ENCODE results near the gene C4B.
"Not testable (repeated sequence)": the region's sequence is repeated elsewhere in the genome, so short reads cannot be mapped to it uniquely, and the experiment has no call there.

C4B gene

GRCh38 chr6:32053314-32053713 is 38.7 kb downstream of the C4B start:
- not testable (repeated sequence) for DNase-seq (ENCODE audit: low spot score)

- DNase-seq (ENCODE audit: low spot score) = not testable (repeated sequence)
Observed at GRCh38 chr6:32055756-32056155, 41.2 kb downstream of the C4B start.

DNA sequence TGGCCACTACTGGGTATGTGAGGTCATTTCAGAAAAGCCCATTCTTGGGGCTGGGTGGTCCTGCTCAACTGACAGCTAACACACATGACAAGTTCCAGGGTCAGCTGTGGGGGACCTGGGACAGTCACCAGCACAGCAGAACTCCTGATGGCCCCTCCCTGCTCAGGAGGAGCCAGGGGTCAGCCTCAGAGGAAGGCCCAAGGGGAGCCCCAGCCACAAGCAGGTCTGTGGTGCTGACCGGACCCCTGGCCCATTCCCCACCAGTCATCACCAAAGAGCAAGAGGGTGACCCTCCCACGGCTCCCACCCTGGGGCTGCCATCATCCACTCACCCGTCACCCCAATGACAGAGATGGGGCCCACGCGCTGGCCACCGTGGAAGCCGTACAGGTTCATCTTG is 41.7 kb downstream of the C4B start:
- no peak for DNase-seq (ENCODE audit: low spot score)

DNA sequence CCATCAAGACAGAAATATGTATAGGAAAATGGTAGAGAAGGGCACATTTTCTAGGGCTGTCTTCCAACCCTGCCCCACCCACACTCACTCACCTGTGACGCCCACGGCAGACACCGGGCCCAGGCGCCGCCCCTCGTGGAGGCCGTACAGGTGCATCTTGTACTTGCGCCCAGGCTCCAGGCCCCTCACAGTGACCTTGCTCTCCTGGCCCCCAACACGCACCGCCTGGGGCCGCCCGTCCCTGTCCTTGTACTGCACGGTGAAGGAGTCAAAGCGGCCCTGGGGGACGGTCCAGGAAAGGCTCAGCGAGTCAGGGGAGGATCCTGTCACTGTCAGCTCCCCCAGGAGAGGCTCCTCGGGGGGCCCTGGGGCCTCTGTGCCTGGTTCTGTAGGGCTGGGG is 43.4 kb downstream of the C4B start:
- no peak for DNase-seq (ENCODE audit: low spot score)

DNA sequence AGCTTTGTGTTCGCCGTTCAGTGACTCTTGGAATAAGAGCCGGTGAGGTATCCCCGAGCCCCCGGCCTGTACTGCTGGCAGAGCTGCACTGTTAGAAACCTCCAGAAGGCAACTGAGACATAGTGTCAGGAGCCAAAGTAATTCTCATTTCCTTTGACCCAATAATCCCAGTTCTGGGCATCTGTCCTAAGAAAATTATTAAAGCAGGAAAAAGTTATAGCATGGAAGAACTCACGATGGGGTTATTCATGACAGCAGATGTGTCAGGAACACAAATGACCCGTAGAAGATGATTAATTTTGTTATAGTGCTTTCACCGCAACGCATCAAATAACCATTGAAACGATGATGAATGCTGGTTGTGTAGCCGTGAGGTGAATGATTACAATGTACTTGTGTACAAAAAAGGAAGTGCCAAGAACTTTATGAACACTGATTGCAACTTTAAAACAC is 43.9 kb downstream of the C4B start:
- DNase-seq (ENCODE audit: low spot score) = no peak

DNA sequence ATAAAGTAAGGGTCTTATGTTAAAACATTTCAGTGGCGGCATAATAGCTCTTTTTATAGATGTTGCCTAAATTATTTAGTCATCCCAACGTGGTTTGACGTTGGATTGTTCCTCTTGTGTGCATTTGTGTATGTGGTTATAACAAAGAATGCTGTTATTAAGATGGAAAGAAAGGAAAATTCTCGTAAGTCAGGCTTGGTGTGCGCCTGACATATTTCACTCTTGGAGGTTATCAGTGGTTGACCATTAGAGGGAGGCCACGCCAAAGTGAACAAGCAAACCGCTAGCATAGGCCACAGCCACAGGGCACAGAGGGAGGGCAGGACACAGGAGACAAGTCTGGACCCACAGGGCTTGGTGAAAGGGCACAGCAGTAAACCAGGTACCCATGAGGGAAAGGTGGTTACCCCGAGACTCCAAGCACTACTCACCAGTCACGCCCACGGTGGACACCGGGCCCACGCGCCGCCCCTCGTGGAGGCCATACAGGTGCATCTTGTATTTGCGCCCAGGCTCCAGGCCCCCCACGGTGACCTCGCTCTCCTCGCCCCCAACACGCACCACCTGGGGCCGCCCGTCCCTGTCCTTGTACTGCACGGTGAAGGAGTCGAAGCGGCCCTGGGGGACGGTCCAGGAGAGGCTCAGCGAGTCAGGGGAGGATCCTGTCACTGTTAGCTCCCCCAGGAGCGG is 46.5 kb downstream of the C4B start:
- no peak for DNase-seq (ENCODE audit: low spot score)

DNA sequence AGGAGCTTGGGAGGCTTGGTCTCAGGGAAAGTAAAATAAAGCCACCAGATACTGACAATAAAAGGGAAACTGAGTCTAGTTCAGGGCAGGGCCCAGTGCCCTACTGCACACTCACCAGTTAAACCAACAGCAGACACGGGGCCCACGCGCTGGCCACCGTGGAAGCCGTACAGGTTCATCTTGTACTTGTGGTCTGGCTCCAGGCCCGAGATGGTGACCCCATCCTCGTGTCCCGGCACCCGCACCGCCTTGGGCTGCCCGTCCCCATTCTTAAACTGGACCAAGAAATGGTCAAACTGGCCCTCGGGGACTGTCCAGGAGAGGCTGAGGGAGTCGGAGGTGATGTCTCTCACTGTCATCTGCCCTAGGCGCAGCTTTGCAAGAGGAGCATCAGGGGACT is 50.1 kb downstream of the C4B start:
- no peak for DNase-seq (ENCODE audit: low spot score)

- not testable (repeated sequence) for DNase-seq (ENCODE audit: low spot score)
Observed at GRCh38 chr6:32067521-32067920, 52.9 kb downstream of the C4B start.

DNA sequence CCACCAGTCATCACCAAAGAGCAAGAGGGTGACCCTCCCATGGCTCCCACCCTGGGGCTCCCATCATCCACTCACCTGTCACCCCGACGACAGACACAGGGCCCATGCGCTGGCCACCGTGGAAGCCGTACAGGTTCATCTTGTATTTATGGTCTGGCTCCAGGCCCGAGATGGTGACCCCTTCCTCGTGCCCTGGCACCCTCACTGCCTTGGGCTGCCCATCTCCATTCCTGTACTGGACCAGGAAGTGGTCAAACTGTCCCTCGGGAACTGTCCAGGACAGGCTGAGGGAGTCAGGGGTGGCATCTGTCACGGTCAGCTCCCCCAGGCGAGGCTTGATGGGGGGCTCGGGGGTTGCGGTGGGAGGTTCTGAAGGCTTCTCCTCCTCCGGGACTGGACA is 53.7 kb downstream of the C4B start:
- not testable (repeated sequence) for DNase-seq (ENCODE audit: low spot score)

- DNase-seq (ENCODE audit: low spot score) = no peak
Observed at GRCh38 chr6:32068867-32069266, 54.3 kb downstream of the C4B start.

- no peak for DNase-seq (ENCODE audit: low spot score)
Observed at GRCh38 chr6:32069460-32069859, 54.9 kb downstream of the C4B start.

DNA sequence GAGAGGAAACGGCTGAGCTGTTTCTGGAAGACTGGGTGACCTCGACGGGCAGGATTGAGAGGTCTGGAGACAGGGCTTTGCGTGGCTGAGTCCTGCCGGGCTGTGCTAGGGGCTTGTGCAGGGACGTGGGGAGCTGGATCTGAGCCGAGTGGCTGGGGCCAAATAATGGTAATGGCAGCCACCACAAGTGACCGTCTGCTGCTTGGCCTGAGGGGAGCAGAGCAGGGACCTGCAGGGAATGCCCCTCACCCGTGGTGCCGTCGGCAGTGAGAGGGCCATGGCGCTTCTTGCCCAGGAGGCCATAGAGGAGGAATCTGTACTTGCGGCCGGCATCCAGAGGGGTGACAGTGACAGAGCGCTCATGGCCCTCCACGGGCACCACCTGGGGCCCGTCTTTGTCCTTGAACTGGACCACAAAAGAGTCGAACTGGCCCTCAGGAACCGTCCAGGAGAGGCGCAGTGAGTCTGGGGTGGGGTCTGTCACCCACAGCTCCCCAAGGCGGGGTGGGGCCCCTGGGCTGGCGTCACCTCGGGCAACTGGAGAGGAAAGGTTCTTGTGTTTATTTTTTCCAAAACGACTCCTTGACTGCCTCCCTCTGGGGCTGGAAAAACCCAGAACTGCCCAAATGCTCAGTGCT is 55.4 kb downstream of the C4B start:
- no peak for DNase-seq (ENCODE audit: low spot score)

- DNase-seq (ENCODE audit: low spot score) = no peak
Observed at GRCh38 chr6:32070814-32071543, 56.4 kb downstream of the C4B start.

- no peak for DNase-seq (ENCODE audit: low spot score)
Observed at GRCh38 chr6:32073101-32073500, 58.5 kb downstream of the C4B start.

DNA sequence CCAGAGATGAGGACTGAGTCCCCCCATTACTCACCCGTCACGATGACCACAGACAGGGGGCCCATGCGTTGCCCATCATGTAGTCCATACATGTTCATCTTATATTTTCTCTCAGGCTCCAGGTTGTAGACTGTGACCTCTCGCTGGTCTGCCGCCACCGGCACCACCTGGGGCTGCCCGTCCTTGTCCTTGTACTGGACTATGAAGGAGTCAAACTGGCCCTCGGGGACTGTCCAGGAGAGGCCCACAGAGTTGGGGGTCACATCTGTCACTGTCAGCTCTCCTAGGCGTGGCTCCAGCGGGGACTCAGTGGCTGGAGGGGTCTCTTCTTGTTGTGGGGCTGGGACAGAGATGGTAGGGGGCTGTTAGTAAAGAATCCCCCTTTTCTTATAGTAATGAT is 59.0 kb downstream of the C4B start:
- DNase-seq (ENCODE audit: low spot score) = no peak

DNA sequence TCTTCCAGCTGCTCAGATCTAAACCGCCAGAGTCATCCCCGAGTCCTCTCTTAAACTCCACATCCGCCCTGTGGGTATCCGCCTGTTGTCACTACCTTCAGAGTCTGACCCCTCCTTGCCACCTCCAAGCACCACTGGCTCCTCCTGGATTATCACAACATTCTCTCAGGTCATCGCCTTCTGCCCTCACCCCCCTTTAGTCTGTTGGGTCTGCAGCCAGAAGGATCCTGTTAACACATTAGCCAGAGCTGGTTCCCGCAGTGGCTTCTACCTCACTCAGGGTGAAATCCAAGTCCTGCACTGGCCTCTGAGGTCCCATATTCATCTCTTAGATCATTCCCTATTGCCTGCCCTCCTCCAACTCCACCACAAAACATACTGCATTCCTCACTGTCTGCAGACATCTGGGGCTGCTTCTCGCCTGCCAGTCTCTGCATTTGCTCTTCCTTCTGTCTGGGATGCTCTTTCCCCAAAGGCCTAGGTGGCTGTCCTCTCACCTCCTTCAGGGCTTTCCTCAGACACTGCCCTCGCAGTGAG is 60.5 kb downstream of the C4B start:
- no peak for DNase-seq (ENCODE audit: low spot score)

DNA sequence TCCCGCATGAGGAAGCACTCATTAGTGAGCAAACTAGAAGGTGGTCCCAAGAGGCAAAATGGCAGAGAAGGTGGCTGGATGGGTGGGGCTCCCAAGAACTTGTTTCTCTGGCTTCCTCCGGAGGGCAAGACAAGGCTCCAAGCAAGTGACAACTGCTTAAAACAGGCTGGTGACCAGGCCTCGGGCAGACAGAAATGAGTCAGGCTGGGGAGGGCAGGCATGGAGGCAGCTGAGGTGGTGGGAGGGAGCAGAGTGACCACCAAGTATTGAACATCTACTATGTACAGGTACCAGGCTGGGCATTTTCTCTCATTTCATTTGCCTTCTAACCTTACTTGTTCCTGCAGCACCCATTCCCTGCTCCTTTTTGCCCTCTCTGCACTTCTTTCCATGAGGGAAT is 61.2 kb downstream of the C4B start:
- DNase-seq (ENCODE audit: low spot score) = no peak

- no peak for DNase-seq (ENCODE audit: low spot score)
Observed at GRCh38 chr6:32076321-32076809, 61.8 kb downstream of the C4B start.

DNA sequence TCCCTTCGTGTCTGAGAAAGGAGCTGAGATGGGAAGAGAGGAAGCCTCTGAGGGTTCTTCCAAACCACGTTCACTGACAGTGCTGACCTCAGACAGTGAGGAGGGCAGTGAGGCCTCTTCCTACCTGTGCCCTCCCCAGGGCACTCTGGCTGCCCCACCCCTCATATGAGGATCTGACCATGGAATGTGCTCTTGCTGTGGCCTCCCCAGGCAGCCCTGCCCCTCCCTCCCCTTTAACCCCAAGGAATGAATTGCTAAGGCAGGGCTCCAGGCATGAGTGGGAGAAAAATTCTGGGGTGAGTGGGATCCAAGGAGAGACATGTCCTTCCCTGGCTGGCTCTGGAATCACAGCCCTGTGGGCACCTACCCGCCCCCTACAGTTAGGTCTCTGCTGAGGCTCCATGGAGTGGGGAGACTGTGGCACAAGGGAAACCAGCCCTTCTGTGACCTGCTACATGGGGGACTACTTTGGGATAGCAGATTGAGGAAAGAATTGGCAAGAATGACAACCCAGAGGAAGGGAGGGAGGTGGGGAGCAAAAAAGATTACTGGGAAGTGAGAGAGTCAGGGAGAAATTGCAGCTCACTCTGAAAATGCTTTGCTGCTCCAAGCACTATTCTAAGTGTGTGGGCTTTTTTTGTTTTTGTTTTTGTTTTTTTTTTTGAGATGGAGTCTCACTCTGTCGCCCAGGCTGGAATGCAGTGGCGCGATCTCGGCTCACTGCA is 65.1 kb downstream of the C4B start:
- DNase-seq (ENCODE audit: low spot score) = no peak

- DNase-seq (ENCODE audit: low spot score) = no peak
Observed at GRCh38 chr6:32081168-32081990, 66.8 kb downstream of the C4B start.

- no peak for DNase-seq (ENCODE audit: low spot score)
Observed at GRCh38 chr6:32082478-32082877, 67.9 kb downstream of the C4B start.
